ENCODE data around the gene DNAI1. TPM values are rescaled to one million over a fixed set of nuclear protein-coding genes. Genes with fewer than 3 reads are reported as not detected.

The DNAI1 gene
- total RNA-seq, 6 experiments from 2014 or later, result not detected

GRCh38 chr9:34500623-34501267 lies 42.1 kb downstream of the DNAI1 start:
- Mint-ChIP-seq H3K4me1 (ENCODE audit: low read depth) (no peaks in the 10 kb centered on the region), H3K27ac (no peak overlapping the region), H3K9me3 (no peaks in the 10 kb centered on the region), H3K36me3 (ENCODE audit: low read depth) (no peaks in the 10 kb centered on the region), H3K4me3 (no peak overlapping the region), H3K27me3 (ENCODE audit: insufficient read depth) (peaks cover 26% of the 10 kb centered on the region)
- TF ChIP-seq, protein P1, sequence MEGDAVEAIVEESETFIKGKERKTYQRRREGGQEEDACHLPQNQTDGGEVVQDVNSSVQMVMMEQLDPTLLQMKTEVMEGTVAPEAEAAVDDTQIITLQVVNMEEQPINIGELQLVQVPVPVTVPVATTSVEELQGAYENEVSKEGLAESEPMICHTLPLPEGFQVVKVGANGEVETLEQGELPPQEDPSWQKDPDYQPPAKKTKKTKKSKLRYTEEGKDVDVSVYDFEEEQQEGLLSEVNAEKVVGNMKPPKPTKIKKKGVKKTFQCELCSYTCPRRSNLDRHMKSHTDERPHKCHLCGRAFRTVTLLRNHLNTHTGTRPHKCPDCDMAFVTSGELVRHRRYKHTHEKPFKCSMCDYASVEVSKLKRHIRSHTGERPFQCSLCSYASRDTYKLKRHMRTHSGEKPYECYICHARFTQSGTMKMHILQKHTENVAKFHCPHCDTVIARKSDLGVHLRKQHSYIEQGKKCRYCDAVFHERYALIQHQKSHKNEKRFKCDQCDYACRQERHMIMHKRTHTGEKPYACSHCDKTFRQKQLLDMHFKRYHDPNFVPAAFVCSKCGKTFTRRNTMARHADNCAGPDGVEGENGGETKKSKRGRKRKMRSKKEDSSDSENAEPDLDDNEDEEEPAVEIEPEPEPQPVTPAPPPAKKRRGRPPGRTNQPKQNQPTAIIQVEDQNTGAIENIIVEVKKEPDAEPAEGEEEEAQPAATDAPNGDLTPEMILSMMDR (IDR thresholded peaks at IDR 0.05), result peak; percentile 99
- DNase-seq, result peak; percentile 7

GRCh38 chr9:34501372-34501771 lies 42.8 kb downstream of the DNAI1 start:
- no peaks in the 10 kb centered on the region for H3K36me3 Mint-ChIP-seq (ENCODE audit: low read depth)
- TF ChIP-seq, protein P1 (IDR thresholded peaks at IDR 0.05), result no peak
- peaks cover 26% of the 10 kb centered on the region for H3K27me3 Mint-ChIP-seq (ENCODE audit: insufficient read depth)
- no peaks in the 10 kb centered on the region for H3K4me1 Mint-ChIP-seq (ENCODE audit: low read depth)
- no peaks in the 10 kb centered on the region for H3K9me3 Mint-ChIP-seq
- no peak overlapping the region for H3K27ac Mint-ChIP-seq
- H3K4me3 Mint-ChIP-seq, result no peak overlapping the region
- DNase-seq, result no peak

GRCh38 chr9:34501889-34502425 lies 43.4 kb downstream of the DNAI1 start:
- H3K4me1 Mint-ChIP-seq (ENCODE audit: low read depth), result no peaks in the 10 kb centered on the region
- no peaks in the 10 kb centered on the region for H3K9me3 Mint-ChIP-seq
- no peaks in the 10 kb centered on the region for H3K36me3 Mint-ChIP-seq (ENCODE audit: low read depth)
- no peak overlapping the region for H3K4me3 Mint-ChIP-seq
- H3K27me3 Mint-ChIP-seq (ENCODE audit: insufficient read depth), result peaks cover 28% of the 10 kb centered on the region
- TF ChIP-seq, protein P1 (IDR thresholded peaks at IDR 0.05), result peak; percentile 34; the same call in 1 of the 2 replicates
- DNase-seq, result peak; percentile 49
- H3K27ac Mint-ChIP-seq, result no peak overlapping the region

GRCh38 chr9:34502471-34502870 lies 43.9 kb downstream of the DNAI1 start:
- TF ChIP-seq, protein P1 (IDR thresholded peaks at IDR 0.05), result no peak

GRCh38 chr9:34502891-34503290 lies 44.3 kb downstream of the DNAI1 start:
- TF ChIP-seq, protein P1 (IDR thresholded peaks at IDR 0.05), result no peak
- no peaks in the 10 kb centered on the region for H3K36me3 Mint-ChIP-seq (ENCODE audit: low read depth)
- H3K9me3 Mint-ChIP-seq, result no peaks in the 10 kb centered on the region
- no peak overlapping the region for H3K27ac Mint-ChIP-seq
- DNase-seq, result no peak
- peaks cover 25% of the 10 kb centered on the region for H3K27me3 Mint-ChIP-seq (ENCODE audit: insufficient read depth)
- H3K4me3 Mint-ChIP-seq, result no peak overlapping the region
- H3K4me1 Mint-ChIP-seq (ENCODE audit: low read depth), result no peaks in the 10 kb centered on the region

More at GRCh38 chr9:34502471-34502870, 43.9 kb downstream of the DNAI1 start:
- DNase-seq, result no peak
- Mint-ChIP-seq H3K27ac (no peak overlapping the region), H3K4me3 (no peak overlapping the region), H3K4me1 (ENCODE audit: low read depth) (no peaks in the 10 kb centered on the region), H3K27me3 (ENCODE audit: insufficient read depth) (peaks cover 28% of the 10 kb centered on the region), H3K36me3 (ENCODE audit: low read depth) (no peaks in the 10 kb centered on the region), H3K9me3 (no peaks in the 10 kb centered on the region)

All from HFFc6 (cell line).